Kidney glomerular epithelial cell (primary cell): Measurements from ENCODE around the gene RBM47.
A peak's percentile ranks its signal among the peaks of the same experiment; 100 is the strongest.
"Not testable (repeated sequence)": the region's sequence is repeated elsewhere in the genome, so short reads cannot be mapped to it uniquely, and the experiment has no call there.

Source experiments
- DNase-seq: peaks from one replicate; lab custom pipeline; 2025; lab: John Stamatoyannopoulos, UW

Gene RBM47

GRCh38 chr4:40407468-40407867 is 222.2 kb downstream of the RBM47 start:
- DNase-seq: not testable (repeated sequence)

GRCh38 chr4:40406340-40406739 is 223.3 kb downstream of the RBM47 start:
- no peak for DNase-seq

- DNase-seq: no peak
Observed at GRCh38 chr4:40405193-40405592, 224.5 kb downstream of the RBM47 start.

GRCh38 chr4:40403081-40403480 is 226.6 kb downstream of the RBM47 start:
- no peak for DNase-seq

- no peak for DNase-seq
Observed at GRCh38 chr4:40402556-40402955, 227.1 kb downstream of the RBM47 start.

- no peak for DNase-seq
Observed at GRCh38 chr4:40401631-40402030, 228.0 kb downstream of the RBM47 start.

GRCh38 chr4:40401096-40401495 is 228.6 kb downstream of the RBM47 start:
- DNase-seq: no peak

GRCh38 chr4:40399578-40399977 is 230.1 kb downstream of the RBM47 start:
- no peak for DNase-seq

- peak; percentile 75 for DNase-seq
Observed at GRCh38 chr4:40395908-40396793, 233.5 kb downstream of the RBM47 start.

- no peak for DNase-seq
Observed at GRCh38 chr4:40395166-40395900, 234.3 kb downstream of the RBM47 start.

- no peak for DNase-seq
Observed at GRCh38 chr4:40394236-40394635, 235.4 kb downstream of the RBM47 start.

GRCh38 chr4:40392241-40392640 is 237.4 kb downstream of the RBM47 start:
- DNase-seq: not testable (repeated sequence)

GRCh38 chr4:40389986-40390385 is 239.7 kb downstream of the RBM47 start:
- DNase-seq: no peak

- DNase-seq: no peak
Observed at GRCh38 chr4:40388239-40388638, 241.4 kb downstream of the RBM47 start.

GRCh38 chr4:40380647-40381046 is 249.0 kb downstream of the RBM47 start:
- DNase-seq: no peak

- DNase-seq: no peak
Observed at GRCh38 chr4:40379248-40379647, 250.4 kb downstream of the RBM47 start.

GRCh38 chr4:40378619-40379018 is 251.0 kb downstream of the RBM47 start:
- no peak for DNase-seq

GRCh38 chr4:40377512-40378365 is 251.9 kb downstream of the RBM47 start:
- no peak for DNase-seq

- DNase-seq: no peak
Observed at GRCh38 chr4:40375620-40376019, 254.0 kb downstream of the RBM47 start.

GRCh38 chr4:40375095-40375494 is 254.6 kb downstream of the RBM47 start:
- DNase-seq: no peak

GRCh38 chr4:40373636-40374035 is 256.0 kb downstream of the RBM47 start:
- DNase-seq: no peak
